NCI-H1436 (cell line): Measurements from ENCODE around the gene COL4A2.
A peak's percentile ranks its signal among the peaks of the same experiment; 100 is the strongest.
"Not testable (repeated sequence)": the region's sequence is repeated elsewhere in the genome, so short reads cannot be mapped to it uniquely, and the experiment has no call there.

Experiments used
- DNase-seq: peaks from one replicate; lab custom pipeline; 2025; lab: John Stamatoyannopoulos, UW

The COL4A2 gene

GRCh38 chr13:110518571-110518970, 211.5 kb downstream of the COL4A2 start:
- no peak for DNase-seq

- DNase-seq = no peak
These were observed 212.0 kb downstream of the COL4A2 start for GRCh38 chr13:110519046-110519445.

GRCh38 chr13:110519506-110519905, 212.4 kb downstream of the COL4A2 start:
- DNase-seq = no peak

GRCh38 chr13:110520431-110521295, 213.6 kb downstream of the COL4A2 start:
- DNase-seq = no peak

GRCh38 chr13:110521296-110521680, 214.2 kb downstream of the COL4A2 start:
- DNase-seq = no peak

- no peak for DNase-seq
These were observed 214.9 kb downstream of the COL4A2 start for GRCh38 chr13:110521946-110522345.

- DNase-seq = no peak
These were observed 215.6 kb downstream of the COL4A2 start for GRCh38 chr13:110522721-110523120.

GRCh38 chr13:110523180-110523579, 216.1 kb downstream of the COL4A2 start:
- DNase-seq = no peak

GRCh38 chr13:110523838-110524540, 216.9 kb downstream of the COL4A2 start:
- no peak for DNase-seq

- no peak for DNase-seq
These were observed 217.6 kb downstream of the COL4A2 start for GRCh38 chr13:110524541-110525257.

- peak; percentile 69 for DNase-seq
These were observed 218.5 kb downstream of the COL4A2 start for GRCh38 chr13:110525328-110526319.

GRCh38 chr13:110528371-110528770, 221.3 kb downstream of the COL4A2 start:
- no peak for DNase-seq

- no peak for DNase-seq
These were observed 221.8 kb downstream of the COL4A2 start for GRCh38 chr13:110528911-110529310.

GRCh38 chr13:110529522-110530311, 222.6 kb downstream of the COL4A2 start:
- no peak for DNase-seq

GRCh38 chr13:110531100-110531499, 224.0 kb downstream of the COL4A2 start:
- DNase-seq = no peak

GRCh38 chr13:110531671-110532083, 224.6 kb downstream of the COL4A2 start:
- DNase-seq = no peak

- DNase-seq = not testable (repeated sequence)
These were observed 225.2 kb downstream of the COL4A2 start for GRCh38 chr13:110532258-110532657.

- DNase-seq = no peak
These were observed 226.9 kb downstream of the COL4A2 start for GRCh38 chr13:110533771-110534670.

- DNase-seq = no peak
These were observed 228.4 kb downstream of the COL4A2 start for GRCh38 chr13:110535526-110535925.
